Astrocyte (in vitro differentiated cells and primary cell): ENCODE measurements around the gene POLR1E. TPM values are rescaled to one million over a fixed set of nuclear protein-coding genes. Genes with fewer than 3 reads are reported as not detected.
"Not testable (repeated sequence)": the region's sequence is repeated elsewhere in the genome, so short reads cannot be mapped to it uniquely, and the experiment has no call there.

Experiments used
- DNase-seq: peaks from one replicate; pipeline ENCODE4 v3.0.0-alpha.2; 2010; ENCODE audit warnings: low read depth
- FAIRE-seq: peaks from 2 replicates; lab custom pipeline; 2011; peaks lifted over from hg19 to GRCh38; lab: Jason Lieb, UNC
- H2AFZ ChIP-seq: 2 replicates; pipeline ENCODE4 v1.6.0; 2012; ENCODE audit warnings: low read depth, low read length, inconsistent platforms
- H3K27ac ChIP-seq: 2 replicates; pipeline ENCODE4 v1.5.1; 2011; ENCODE audit warnings: low read depth, low read length, inconsistent platforms
- H3K27me3 ChIP-seq: 2 replicates; pipeline ENCODE4 v1.6.0; 2011; ENCODE audit warnings: low read length, inconsistent platforms; ENCODE audit not compliant: insufficient read depth
- H3K36me3 ChIP-seq: 2 replicates; pipeline ENCODE4 v1.5.1; 2011; ENCODE audit warnings: low read length, inconsistent platforms; ENCODE audit not compliant: insufficient read depth
- H3K4me1 ChIP-seq: 2 replicates; pipeline ENCODE4 v1.5.1; 2011; ENCODE audit warnings: low read length, inconsistent platforms; ENCODE audit not compliant: insufficient read depth
- H3K4me2 ChIP-seq: 2 replicates; pipeline ENCODE4 v1.6.0; 2012; ENCODE audit warnings: low read length, inconsistent platforms
- H3K4me3 ChIP-seq: 2 replicates; pipeline ENCODE4 v1.5.1; 2011; ENCODE audit warnings: low read depth, mild to moderate bottlenecking, low read length, inconsistent platforms; ENCODE audit not compliant: insufficient read depth
- H3K79me2 ChIP-seq: 2 replicates; pipeline ENCODE4 v1.6.0; 2012; ENCODE audit warnings: mild to moderate bottlenecking, low read length, inconsistent platforms; ENCODE audit not compliant: insufficient read depth
- H3K9ac ChIP-seq: 2 replicates; pipeline ENCODE4 v1.6.0; 2012; ENCODE audit warnings: mild to moderate bottlenecking, low read length, inconsistent platforms
- H3K9me3 ChIP-seq: 2 replicates; pipeline ENCODE4 v1.5.1; 2012; ENCODE audit warnings: low read depth, mild to moderate bottlenecking, low read length, inconsistent platforms; ENCODE audit not compliant: insufficient read depth
- H4K20me1 ChIP-seq: 2 replicates; pipeline ENCODE4 v1.6.0; 2012; ENCODE audit warnings: low read length, inconsistent platforms; ENCODE audit not compliant: insufficient read depth
- H3K27ac Mint-ChIP-seq: one replicate; pipeline ENCODE4 v1.8.0; 2021; ENCODE audit warnings: mild to moderate bottlenecking, mixed read lengths; ENCODE audit not compliant: unreplicated experiment
- H3K27me3 Mint-ChIP-seq: one replicate; pipeline ENCODE4 v1.8.0; 2021; ENCODE audit warnings: low read depth, mixed read lengths; ENCODE audit not compliant: unreplicated experiment
- H3K36me3 Mint-ChIP-seq: one replicate; pipeline ENCODE4 v1.8.0; 2021; ENCODE audit warnings: low read depth, mixed read lengths; ENCODE audit not compliant: unreplicated experiment
- H3K4me1 Mint-ChIP-seq: one replicate; pipeline ENCODE4 v1.8.0; 2021; ENCODE audit warnings: low read depth, mixed read lengths; ENCODE audit not compliant: unreplicated experiment
- H3K4me3 Mint-ChIP-seq: one replicate; pipeline ENCODE4 v1.8.0; 2021; ENCODE audit warnings: mild to moderate bottlenecking, moderate library complexity, mixed read lengths; ENCODE audit not compliant: unreplicated experiment
- H3K9me3 Mint-ChIP-seq: one replicate; pipeline ENCODE4 v1.8.0; 2021; ENCODE audit warnings: mild to moderate bottlenecking, mixed read lengths; ENCODE audit not compliant: unreplicated experiment
- CTCF ChIP-seq: IDR thresholded peaks from 2 replicates; pipeline ENCODE4 v1.5.1; 2011; ENCODE audit warnings: low read depth, mild to moderate bottlenecking, inconsistent platforms, low read length, moderate library complexity; ENCODE audit not compliant: insufficient read depth
- EZH2 ChIP-seq: IDR thresholded peaks from 2 replicates; pipeline ENCODE4 v1.6.1; 2012; ENCODE audit warnings: mild to moderate bottlenecking, low read length, inconsistent platforms; ENCODE audit not compliant: insufficient read depth
- total RNA-seq: library from RNA; stranded (reverse); gene quantifications from 2 replicates; pipeline ENCODE4 v1.2.1, GENCODE V29; 2021

The POLR1E gene
- total RNA-seq, 1 donor from 2014 or later: 23.2 TPM

- Histone ChIP-seq H3K27ac (peak overlapping the region; percentile 92), H3K4me3 (peak overlapping the region; percentile 84), H3K36me3 (no peaks in the 10 kb centered on the region), H3K4me2 (peak overlapping the region; percentile 99), H3K79me2 (peaks cover 35% of the 10 kb centered on the region), H4K20me1 (peaks cover 27% of the 10 kb centered on the region), H3K27me3 (no peaks in the 10 kb centered on the region), H3K9me3 (no peaks in the 10 kb centered on the region), H2AFZ (peak overlapping the region; percentile 95), H3K9ac (peak overlapping the region; percentile 90), H3K4me1 (peaks cover 20% of the 10 kb centered on the region)
- Mint-ChIP-seq H3K4me1 (peaks cover 10% of the 10 kb centered on the region), H3K36me3 (no peaks in the 10 kb centered on the region), H3K4me3 (peak overlapping the region; percentile 99), H3K9me3 (no peaks in the 10 kb centered on the region), H3K27me3 (no peaks in the 10 kb centered on the region), H3K27ac (peak overlapping the region; percentile 95)
- FAIRE-seq (no peak), DNase-seq (peak; percentile 68)
- TF ChIP-seq EZH2 (no peak), CTCF (no peak)
Observed at GRCh38 chr9:37466037-37466709, 19.6 kb upstream of the POLR1E start.

GRCh38 chr9:37467530-37467929 is 18.2 kb upstream of the POLR1E start:
- Histone ChIP-seq H4K20me1 (peaks cover 19% of the 10 kb centered on the region), H3K79me2 (peaks cover 22% of the 10 kb centered on the region), H3K4me1 (peaks cover 24% of the 10 kb centered on the region)
- H2AFZ ChIP-seq, H3K4me3 Mint-ChIP-seq, H3K36me3 ChIP-seq, H3K9me3 Mint-ChIP-seq, H3K27ac ChIP-seq, H3K27me3 ChIP-seq, FAIRE-seq, H3K27me3 Mint-ChIP-seq, H3K9ac ChIP-seq, H3K36me3 Mint-ChIP-seq, H3K4me3 ChIP-seq, H3K27ac Mint-ChIP-seq, DNase-seq, H3K9me3 ChIP-seq, H3K4me2 ChIP-seq: not testable (repeated sequence)
- peaks cover 15% of the 10 kb centered on the region for H3K4me1 Mint-ChIP-seq

DNA sequence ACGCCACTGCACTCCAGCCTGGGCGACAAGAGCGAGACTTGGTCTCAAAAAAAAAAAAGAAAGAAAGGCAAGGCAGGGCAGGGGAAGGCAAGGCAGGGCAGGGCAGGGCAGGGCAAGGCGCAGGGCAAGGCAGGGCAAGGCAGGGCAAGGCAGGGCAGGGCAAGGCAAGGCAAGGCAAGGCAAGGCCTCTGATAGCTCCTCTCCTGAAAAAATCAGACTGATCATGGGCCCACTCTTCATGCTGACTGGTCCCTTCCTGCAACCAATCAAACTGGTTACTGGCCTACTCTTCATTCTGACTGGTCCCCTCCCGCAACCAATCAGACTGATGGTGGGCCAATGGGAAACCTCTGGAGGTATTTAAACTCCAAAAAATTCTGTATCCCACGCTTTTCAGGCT is 17.1 kb upstream of the POLR1E start:
- no peaks in the 10 kb centered on the region for H3K27me3 Mint-ChIP-seq
- no peak overlapping the region for H3K27ac Mint-ChIP-seq
- DNase-seq (no peak), FAIRE-seq (no peak)
- TF ChIP-seq EZH2 (no peak), CTCF (no peak)
- no peak overlapping the region for H3K9ac ChIP-seq
- no peaks in the 10 kb centered on the region for H3K27me3 ChIP-seq
- no peaks in the 10 kb centered on the region for H3K9me3 Mint-ChIP-seq
- no peak overlapping the region for H3K4me2 ChIP-seq
- peaks cover 14% of the 10 kb centered on the region for H3K4me1 ChIP-seq
- H4K20me1 ChIP-seq: peaks cover 8% of the 10 kb centered on the region
- no peaks in the 10 kb centered on the region for H3K36me3 Mint-ChIP-seq
- H3K27ac ChIP-seq: no peak overlapping the region
- no peak overlapping the region for H3K4me3 ChIP-seq
- H2AFZ ChIP-seq: no peak overlapping the region
- H3K79me2 ChIP-seq: peaks cover 11% of the 10 kb centered on the region
- H3K4me1 Mint-ChIP-seq: peaks cover 6% of the 10 kb centered on the region
- no peak overlapping the region for H3K4me3 Mint-ChIP-seq
- H3K36me3 ChIP-seq: no peaks in the 10 kb centered on the region
- no peaks in the 10 kb centered on the region for H3K9me3 ChIP-seq
